ENCODE results near the gene IL31. TPM values are rescaled to one million over a fixed set of nuclear protein-coding genes. Genes with fewer than 3 reads are reported as not detected.

IL31 gene
- total RNA-seq, 1 donor from 2014 or later, result not detected

- no peak for DNase-seq
- no peak overlapping the region for H3K27ac ChIP-seq
- intact Hi-C loops (cut with DNase I), result no loop called here
- no peaks in the 10 kb centered on the region for H3K36me3 ChIP-seq
- no peaks in the 10 kb centered on the region for H3K4me1 ChIP-seq
- no peaks in the 10 kb centered on the region for H3K9me3 ChIP-seq
- H3K4me3 ChIP-seq, result no peak overlapping the region
- no peak for TF ChIP-seq CTCF (IDR thresholded peaks at IDR 0.05)
- ATAC-seq, result no peak
- H3K27me3 ChIP-seq (ENCODE audit: low read depth), result no peaks in the 10 kb centered on the region
Measured at GRCh38 chr12:122160761-122161160, 13.3 kb downstream of the IL31 start.

GRCh38 chr12:122159882-122160281 is 14.1 kb downstream of the IL31 start:
- H3K27ac ChIP-seq, result no peak overlapping the region
- ATAC-seq (no peak), DNase-seq (no peak)
- no peak overlapping the region for H3K4me3 ChIP-seq
- H3K4me1 ChIP-seq, result no peaks in the 10 kb centered on the region
- TF ChIP-seq CTCF (IDR thresholded peaks at IDR 0.05), result no peak
- H3K27me3 ChIP-seq (ENCODE audit: low read depth), result no peaks in the 10 kb centered on the region
- intact Hi-C loops (cut with DNase I), result no loop called here
- no peaks in the 10 kb centered on the region for H3K36me3 ChIP-seq
- H3K9me3 ChIP-seq, result no peaks in the 10 kb centered on the region

GRCh38 chr12:122158700-122159285 is 15.2 kb downstream of the IL31 start:
- no peak for DNase-seq
- H3K27me3 ChIP-seq (ENCODE audit: low read depth), result no peaks in the 10 kb centered on the region
- H3K27ac ChIP-seq, result no peak overlapping the region
- ATAC-seq, result no peak
- intact Hi-C loops (cut with DNase I), result no loop called here
- no peak overlapping the region for H3K4me3 ChIP-seq
- H3K9me3 ChIP-seq, result no peaks in the 10 kb centered on the region
- TF ChIP-seq CTCF (IDR thresholded peaks at IDR 0.05), result no peak
- H3K4me1 ChIP-seq, result no peaks in the 10 kb centered on the region
- H3K36me3 ChIP-seq, result no peaks in the 10 kb centered on the region

GRCh38 chr12:122155705-122156104 is 18.3 kb downstream of the IL31 start:
- Histone ChIP-seq H3K4me1 (no peaks in the 10 kb centered on the region), H3K36me3 (no peaks in the 10 kb centered on the region), H3K27me3 (ENCODE audit: low read depth) (no peaks in the 10 kb centered on the region), H3K4me3 (no peak overlapping the region), H3K27ac (no peak overlapping the region), H3K9me3 (no peaks in the 10 kb centered on the region)
- DNase-seq (no peak), ATAC-seq (no peak)
- TF ChIP-seq CTCF (IDR thresholded peaks at IDR 0.05), result no peak
- intact Hi-C loops (cut with DNase I), result no loop called here

GRCh38 chr12:122152754-122153153 is 21.3 kb downstream of the IL31 start:
- no peak for ATAC-seq
- no peak for TF ChIP-seq CTCF (IDR thresholded peaks at IDR 0.05)
- Histone ChIP-seq H3K27ac (no peak overlapping the region), H3K4me1 (no peaks in the 10 kb centered on the region), H3K4me3 (no peak overlapping the region), H3K9me3 (no peaks in the 10 kb centered on the region), H3K27me3 (ENCODE audit: low read depth) (no peaks in the 10 kb centered on the region), H3K36me3 (no peaks in the 10 kb centered on the region)
- intact Hi-C loops (cut with DNase I), result no loop called here
- no peak for DNase-seq
